Stimulated activated CD4-positive, alpha-beta T cell treated with anti-CD3 and anti-CD28 coated beads, Interleukin-4, amount 100 ng/mL, for 48 hours (primary cell): Measurements from ENCODE around the gene HMCN1.

Experiments
- DNase-seq, 2 donors: peaks; one replicate each; pipeline ENCODE4 v3.0.0-alpha.2; 2020; ENCODE audit warnings: low read depth in 2 of 2

Gene HMCN1

DNA sequence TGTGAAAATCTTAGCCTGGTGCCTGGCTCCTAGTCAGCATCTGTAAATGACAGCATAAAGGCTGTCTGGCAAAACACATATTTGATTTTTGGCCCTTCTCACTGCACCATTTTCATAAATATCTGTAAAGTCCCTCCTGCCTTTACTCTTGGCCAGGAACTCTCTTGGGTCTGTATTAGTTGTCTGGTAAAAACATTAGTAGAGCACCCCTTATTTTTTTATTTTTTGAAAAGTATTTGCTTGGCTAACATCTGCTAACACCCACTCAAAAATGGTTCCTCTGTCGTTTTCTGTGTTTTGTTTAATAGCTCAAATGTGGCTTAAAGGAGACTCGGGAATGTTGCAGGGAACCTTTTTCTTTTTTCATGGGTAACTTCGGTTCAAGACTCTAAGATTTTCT lies 293.4 kb downstream of the HMCN1 start:
- DNase-seq, result no peak

DNA sequence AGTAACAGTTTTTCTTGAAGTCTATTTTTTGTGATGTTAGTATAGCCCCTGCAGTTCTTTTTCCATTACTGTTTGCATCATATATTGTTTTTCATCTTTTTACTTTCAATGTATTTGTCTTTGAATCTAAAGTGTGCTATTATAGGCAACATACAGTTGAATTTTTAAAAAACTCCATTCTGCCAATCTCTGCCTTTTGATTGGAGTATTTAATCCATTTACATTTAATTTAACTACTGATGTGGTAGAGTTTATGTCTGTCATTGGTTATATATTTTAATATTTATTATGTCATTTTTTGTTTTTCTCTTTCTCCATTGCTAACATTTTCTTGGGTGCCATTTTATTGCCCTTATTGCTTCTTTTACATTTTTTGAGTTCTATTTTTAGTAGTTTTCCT lies 296.3 kb downstream of the HMCN1 start:
- no peak for DNase-seq

- no peak for DNase-seq
Measured at GRCh38 chr1:186033847-186034271, 299.7 kb downstream of the HMCN1 start.

DNA sequence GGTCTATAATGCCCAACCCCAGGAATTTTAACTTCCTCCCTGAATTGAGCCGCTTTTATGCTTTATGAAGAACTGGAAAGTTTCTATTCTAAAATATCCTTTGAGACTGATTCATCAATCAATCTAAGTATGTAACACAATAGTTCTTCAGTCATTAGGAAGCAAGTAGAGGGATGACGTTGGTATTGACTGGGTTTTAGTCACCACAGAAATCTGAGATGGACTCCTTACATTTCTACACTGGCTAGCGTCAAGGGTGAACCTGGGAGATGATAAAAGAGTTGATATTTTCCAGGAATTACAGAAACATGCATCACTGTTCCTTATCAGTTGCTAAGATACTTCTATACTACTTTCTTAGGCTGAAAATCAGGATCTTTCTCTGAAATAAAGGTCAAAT lies 308.0 kb downstream of the HMCN1 start:
- no peak for DNase-seq

GRCh38 chr1:186043296-186043695 lies 309.1 kb downstream of the HMCN1 start:
- DNase-seq, result no peak

DNA sequence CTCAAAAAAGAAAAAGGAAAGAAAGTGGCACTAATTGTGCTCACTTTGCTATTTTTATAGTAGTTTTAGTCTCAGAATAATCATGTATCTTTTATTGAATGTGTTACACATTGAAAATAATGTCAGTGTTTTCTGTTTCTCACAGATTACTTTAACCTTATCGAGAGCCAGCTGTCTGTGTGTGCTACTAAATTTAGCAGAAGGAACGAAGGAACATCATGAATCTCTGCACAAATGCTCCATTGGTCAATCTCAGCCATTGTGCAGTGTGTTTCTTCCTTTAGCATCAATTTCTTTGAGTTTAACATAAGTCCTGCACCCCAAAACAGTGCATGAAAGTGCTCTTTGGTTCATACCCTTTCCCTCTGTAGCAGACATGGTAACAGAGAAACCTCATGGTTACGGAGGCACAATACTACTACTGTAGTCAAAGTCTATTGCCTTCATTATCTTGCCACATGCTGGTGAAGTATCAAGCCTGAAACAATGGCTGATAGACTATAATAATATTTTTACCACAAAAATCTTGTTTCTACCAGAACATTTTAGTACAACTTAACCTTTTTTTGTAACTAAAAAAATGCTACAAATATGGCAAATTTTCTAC lies 310.0 kb downstream of the HMCN1 start:
- no peak for DNase-seq

- no peak for DNase-seq
Measured at GRCh38 chr1:186046437-186047211, 312.4 kb downstream of the HMCN1 start.

DNA sequence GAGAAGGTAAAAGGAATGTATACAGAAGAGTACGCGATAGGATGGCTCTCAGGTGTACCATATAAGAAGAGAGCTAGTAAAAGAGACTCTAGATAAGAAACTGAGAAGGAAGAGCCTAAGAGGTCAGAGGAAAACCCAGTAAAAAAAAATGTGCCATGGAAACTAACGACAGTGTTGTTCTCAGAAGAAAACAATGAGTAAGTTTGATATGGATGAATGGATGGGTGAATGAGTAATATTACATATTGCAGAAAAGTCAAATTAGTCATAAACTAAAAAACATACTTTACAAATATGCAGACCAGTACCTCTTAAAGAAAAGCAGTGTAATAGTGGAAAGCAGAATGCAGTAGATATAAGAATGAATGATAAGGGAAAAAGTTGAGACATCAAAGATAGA lies 316.2 kb downstream of the HMCN1 start:
- no peak for DNase-seq

DNA sequence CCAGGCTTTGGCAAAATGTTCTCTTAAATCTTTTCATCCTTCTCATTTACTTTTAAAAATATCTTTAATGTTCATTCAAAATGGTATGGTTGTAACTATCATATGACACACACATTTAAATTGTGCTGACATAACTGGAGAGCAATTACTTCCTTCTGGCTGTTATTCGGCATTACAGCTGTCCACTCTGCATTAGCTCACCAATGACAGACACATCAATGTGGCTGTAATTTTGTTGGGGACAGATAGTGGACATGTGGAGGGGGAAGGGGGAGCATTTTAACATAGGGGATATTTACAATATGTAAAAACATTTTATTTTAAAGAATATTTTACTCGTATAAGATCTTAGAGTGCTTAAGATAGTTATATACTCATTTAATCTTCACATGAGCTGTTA lies 319.8 kb downstream of the HMCN1 start:
- DNase-seq, result no peak

DNA sequence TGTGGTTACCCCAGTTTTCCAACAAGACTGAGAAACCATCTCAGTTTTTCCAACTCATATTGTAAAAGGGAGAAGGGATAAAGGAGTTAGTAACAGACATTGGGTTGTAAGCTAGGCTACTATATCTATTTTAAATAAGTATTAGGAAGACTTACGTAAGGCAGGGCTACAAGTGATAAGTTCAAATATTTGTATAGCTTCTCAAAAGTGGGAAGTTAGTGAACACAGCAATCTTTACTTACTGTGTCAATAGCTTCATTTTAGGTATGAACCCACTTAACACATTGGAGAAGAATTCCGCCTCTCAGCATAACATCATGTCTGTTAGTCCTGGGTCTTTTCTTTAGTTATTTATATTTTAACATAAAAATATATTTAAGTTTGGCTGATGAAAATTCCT lies 320.7 kb downstream of the HMCN1 start:
- no peak for DNase-seq

- no peak for DNase-seq
Measured at GRCh38 chr1:186055846-186056245, 321.7 kb downstream of the HMCN1 start.

DNA sequence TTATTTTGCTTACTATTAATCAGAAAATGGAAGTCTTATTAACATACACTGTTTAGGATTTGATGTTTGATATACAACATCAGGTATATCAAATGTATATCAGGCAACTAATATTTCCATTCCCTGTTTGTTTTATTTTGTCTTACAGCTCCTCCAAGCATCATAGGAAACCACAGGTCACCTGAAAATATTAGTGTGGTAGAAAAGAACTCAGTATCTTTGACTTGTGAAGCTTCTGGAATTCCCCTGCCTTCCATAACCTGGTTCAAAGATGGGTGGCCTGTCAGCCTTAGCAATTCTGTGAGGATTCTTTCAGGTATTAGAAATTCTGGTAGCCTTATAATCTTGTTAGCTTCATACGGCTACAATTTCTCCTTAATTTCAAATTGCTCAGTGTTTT lies 322.9 kb downstream of the HMCN1 start:
- no peak for DNase-seq

DNA sequence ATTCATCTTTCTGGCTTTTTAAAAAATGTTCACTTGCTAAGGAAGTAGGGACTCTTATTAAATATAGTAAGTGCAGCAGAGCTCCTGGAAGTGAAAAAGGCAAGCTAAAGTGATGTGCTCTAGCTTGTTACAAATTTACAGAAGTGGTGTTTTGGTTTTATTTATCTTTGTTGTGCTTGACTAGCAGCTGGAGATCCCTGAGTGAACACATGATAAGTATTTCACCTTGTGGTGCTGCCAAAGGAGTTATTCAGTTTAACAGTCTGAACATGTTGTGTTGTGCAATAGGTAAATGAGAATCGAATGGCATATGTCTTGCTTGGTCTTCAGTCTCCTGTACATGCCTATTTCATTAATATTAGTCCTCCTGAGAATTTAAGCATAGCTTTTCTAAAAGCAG lies 325.1 kb downstream of the HMCN1 start:
- no peak for DNase-seq

- DNase-seq, result no peak
Measured at GRCh38 chr1:186059752-186060151, 325.6 kb downstream of the HMCN1 start.

DNA sequence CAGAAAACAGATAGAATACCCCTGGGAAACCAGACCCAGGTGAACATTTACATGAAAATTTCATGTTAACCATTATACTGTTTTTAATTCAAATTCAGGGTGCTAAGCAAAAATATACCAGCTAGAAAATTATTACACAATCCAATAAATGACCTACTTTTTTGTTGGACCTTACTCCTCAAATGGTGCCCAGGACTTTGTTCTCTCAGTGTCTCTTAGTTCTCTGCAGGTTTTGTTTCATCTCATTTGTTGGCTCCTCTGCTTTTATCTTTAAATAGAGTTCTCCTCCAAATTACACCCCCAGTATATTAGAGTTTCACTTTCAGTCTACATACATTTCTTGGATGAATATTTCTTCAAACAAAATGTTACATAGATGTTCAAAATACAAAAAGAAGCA lies 326.0 kb downstream of the HMCN1 start:
- no peak for DNase-seq

GRCh38 chr1:186063091-186063657 lies 329.0 kb downstream of the HMCN1 start:
- DNase-seq, result no peak

DNA sequence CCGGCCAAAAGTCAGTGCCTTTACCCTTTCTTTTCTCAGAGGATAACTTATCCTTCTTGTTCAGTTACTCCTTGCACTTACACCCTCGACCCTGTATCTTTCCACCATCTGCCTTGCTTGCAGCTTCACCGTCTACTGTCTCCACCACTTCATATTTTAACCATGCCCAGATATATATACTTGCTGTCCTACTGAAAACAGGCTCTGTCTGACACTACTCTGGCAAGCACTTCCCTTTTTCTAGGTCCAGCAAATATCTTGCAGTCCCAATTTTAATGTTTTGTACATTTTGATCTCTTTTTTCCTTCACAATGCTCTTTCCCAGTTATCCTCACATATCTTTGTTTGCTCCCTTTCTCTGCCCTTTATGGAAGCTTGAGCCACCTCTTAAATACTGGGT lies 332.2 kb downstream of the HMCN1 start:
- no peak for DNase-seq

GRCh38 chr1:186073697-186074096 lies 339.5 kb downstream of the HMCN1 start:
- no peak for DNase-seq

GRCh38 chr1:186076006-186076405 lies 341.8 kb downstream of the HMCN1 start:
- DNase-seq, result no peak

DNA sequence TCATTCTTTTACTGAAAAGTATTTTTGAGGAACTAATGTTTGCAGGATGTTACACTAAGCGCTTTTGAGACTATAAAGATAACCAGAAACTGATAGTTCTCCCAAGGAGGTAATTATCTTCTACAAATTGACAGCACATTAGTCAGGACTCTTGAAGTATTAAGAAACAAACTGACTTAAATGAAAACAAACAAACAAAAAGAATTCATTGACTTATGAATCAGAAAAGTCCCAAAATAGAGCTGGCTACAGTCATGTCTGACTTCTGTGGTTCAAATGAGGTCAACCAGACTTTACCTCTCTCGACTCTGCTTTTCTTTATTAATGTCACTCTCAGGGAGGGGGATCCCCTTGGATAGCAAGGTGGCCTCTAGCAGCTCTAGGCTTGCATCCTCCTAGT lies 344.1 kb downstream of the HMCN1 start:
- DNase-seq, result no peak

- DNase-seq, result no peak
Measured at GRCh38 chr1:186079084-186079684, 345.0 kb downstream of the HMCN1 start.

GRCh38 chr1:186082235-186082937 lies 348.2 kb downstream of the HMCN1 start:
- no peak for DNase-seq
